ENCODE measurements around the gene C1orf141.
"Not testable (repeated sequence)": the region's sequence is repeated elsewhere in the genome, so short reads cannot be mapped to it uniquely, and the experiment has no call there.

The C1orf141 gene

GRCh38 chr1:67078291-67078690 lies 56.5 kb downstream of the C1orf141 start:
- no peak for DNase-seq

DNA sequence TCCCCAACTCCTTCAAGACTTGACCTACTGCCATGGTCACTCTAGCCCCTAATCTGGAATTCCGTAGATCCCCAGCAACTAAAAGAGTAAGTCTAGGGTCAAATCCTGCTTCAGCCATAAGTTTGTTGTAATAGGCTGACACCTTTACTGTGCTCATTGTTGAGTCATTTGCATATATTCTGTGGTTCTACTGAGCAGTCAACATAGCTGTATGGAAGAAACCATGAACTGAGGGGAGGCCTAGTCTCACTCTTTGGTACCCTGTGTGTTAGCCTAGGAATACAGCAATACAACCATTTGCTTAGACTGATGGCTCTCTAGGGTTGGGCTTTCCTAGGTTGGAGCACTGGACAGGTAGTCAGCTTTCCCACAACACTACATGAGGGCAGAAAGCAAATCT lies 57.2 kb downstream of the C1orf141 start:
- DNase-seq, result no peak

DNA sequence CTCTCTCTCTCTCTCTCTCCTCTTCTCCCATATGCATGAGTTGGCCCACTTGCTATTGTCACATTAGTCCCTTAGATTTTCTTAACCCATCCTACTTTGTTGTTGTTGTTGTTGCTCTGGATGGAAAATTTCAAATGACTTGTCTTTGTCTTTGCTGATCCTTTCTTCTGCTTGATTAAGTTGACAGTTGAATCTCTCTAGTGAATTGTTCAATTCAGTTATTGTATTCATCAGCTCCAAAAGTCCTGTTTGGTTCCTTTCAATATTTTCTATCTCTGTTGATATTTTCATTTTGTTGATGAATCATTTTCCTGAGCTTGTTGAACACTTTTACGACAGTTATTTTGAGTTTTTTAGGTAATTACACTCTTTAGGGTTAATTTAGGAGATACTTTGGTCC lies 62.0 kb downstream of the C1orf141 start:
- no peak for DNase-seq

DNA sequence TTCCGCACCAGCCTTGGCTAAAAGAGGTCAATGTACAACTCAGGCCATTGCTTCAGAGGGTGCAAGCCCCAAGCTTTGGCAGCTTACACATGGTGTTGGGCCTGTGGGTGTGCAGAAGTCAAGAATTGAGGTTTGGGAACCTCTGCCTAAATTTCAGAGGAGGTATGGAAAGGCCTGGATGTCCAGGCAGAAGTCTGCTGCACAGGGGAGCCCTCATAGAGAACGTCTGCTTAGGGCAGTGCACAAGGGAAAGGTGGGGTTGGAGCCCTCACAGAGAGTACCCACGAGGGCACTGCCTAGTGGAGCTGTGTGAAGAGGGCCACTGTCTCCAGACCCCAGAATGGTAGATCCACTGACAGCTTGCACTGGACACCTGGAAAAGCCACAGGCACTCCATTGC lies 67.1 kb downstream of the C1orf141 start:
- DNase-seq, result not testable (repeated sequence)

DNA sequence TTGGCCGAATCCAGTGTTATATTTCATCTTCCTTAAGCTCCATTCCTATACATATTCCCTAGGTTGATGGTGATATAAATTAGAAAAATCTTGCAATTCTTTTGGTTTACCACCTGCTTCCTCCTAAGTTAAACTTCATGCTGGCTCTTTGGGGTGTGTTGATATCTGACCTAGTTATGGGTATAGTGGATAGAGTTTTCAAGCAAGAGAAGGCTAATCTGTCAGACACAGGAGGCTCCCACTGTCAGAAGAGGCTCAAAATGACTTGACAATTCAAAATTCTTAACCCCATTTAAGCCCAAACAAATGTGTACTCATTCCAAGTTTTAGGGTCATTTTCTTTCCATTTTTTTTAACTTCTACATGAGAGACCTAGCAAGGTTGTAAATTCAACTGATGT lies 72.4 kb downstream of the C1orf141 start:
- DNase-seq, result no peak

- DNase-seq, result no peak
Measured at GRCh38 chr1:67061266-67061665, 73.5 kb downstream of the C1orf141 start.

DNA sequence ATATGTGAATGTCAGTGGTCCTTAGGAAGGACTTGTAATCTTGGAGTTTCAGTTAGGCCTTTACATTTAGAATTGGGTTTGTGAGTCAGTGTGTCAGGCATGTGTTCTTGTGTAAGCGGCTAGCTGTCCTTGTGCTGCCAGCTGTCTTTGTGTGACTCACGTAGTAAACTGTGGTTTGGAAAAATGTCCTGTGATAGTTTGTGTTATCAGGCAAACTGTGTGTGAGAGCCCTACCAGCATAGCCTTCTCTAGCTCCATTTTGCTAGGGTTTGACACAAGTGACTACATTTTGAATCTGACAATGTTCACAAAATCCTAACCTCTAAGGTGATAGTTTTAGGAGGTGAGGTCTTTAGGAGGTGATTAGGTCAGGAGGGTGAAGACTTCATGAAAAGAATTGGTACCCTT lies 74.0 kb downstream of the C1orf141 start:
- DNase-seq, result no peak

DNA sequence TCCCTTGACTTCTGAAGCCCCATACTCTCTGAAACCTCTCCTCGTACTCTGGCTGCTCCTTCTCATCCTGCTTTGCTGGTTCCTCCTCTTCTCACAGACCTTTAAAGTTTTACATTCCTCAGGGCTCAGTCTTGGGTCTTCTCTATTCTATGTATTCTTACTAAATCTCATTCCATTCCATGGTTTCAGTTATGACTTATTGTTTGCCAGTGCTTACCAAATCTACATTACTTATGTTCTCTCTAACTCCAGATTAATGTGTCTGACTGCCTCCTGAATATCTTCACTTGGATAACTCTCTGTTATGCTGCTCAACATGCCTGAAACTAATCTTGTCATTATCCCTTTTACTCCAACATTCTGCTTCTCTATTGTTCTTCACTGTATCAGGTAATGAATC lies 75.4 kb downstream of the C1orf141 start:
- no peak for DNase-seq

- no peak for DNase-seq
Measured at GRCh38 chr1:67058761-67059160, 76.0 kb downstream of the C1orf141 start.

DNA sequence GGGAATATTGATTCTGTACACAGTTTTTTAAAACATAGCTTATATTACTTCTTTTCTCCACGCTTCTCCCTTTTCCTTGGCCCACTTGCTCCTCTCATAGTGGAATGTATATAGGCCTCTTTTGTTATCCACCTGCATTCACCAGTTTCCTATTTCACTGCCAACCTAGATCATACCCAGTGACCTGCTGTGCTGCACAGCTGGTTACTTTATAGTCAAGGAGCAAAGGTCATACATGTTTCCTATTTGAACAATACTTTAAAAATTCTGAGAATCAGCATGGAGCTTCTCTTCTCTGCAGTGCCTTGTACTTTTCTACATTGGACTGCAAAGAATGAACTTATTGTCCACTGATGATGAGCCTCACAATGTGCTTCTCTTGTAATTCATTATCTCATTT lies 76.5 kb downstream of the C1orf141 start:
- no peak for DNase-seq

- DNase-seq, result peak; percentile 85
Measured at GRCh38 chr1:67053785-67054772, 80.7 kb downstream of the C1orf141 start, which contains the start of gene SLC35D1. Gene SLC35D1 (minus strand): TSS chr1:67054148. CDS start chr1:67054013, 135 bp downstream.

DNA sequence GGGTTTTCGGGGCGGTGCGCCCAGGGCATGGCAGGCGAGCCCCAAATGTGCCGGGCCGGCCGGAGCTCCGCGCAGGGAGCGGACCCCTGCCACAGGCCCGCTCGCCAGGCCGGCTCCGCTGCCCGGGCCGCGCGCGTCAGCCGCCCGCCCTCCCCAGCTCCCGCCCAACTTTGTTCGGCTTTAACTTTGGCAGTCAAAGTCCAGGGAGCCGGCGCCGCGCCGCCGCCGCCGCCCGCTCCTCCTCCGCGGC lies 81.3 kb downstream of the C1orf141 start:
- no peak for DNase-seq

DNA sequence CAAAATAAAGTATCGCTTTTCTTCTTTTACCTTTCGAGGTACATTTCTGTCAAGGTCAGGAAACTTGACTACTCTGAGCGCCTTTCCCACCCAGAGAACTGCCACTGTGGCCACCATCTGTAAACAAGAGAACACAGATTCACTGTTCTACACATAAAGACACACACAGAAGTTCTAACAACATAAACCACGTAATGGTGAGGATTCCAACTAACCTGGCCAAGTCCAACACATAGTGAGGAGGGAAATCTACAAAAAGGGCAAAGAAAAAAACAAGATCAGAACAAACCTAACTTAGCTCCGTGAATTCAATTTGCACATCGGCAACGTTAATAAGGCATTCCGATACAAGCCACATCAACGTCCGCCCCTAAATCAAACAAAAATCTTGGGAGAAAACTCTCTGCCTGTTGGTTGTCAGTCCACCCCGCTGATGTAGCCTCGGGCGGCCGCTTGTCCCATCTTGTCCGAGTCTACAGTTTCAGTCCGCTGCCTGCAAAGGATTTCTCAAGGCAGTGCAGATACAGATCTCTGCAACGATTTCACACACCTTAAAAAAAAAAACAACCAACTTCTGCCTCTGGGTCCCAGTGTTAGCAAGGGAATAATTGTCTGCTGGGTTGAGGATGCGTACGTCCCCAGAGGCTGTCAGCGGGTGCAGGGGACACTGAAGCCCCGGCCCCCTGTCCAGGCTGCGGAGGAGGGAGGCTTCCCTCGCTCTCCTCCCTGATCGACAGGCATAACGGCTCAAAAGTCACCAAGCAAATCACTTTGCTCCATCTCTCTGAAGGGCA lies 81.8 kb downstream of the C1orf141 start:
- DNase-seq, result peak; percentile 41

GRCh38 chr1:67051196-67051595 lies 83.6 kb downstream of the C1orf141 start:
- DNase-seq, result no peak

DNA sequence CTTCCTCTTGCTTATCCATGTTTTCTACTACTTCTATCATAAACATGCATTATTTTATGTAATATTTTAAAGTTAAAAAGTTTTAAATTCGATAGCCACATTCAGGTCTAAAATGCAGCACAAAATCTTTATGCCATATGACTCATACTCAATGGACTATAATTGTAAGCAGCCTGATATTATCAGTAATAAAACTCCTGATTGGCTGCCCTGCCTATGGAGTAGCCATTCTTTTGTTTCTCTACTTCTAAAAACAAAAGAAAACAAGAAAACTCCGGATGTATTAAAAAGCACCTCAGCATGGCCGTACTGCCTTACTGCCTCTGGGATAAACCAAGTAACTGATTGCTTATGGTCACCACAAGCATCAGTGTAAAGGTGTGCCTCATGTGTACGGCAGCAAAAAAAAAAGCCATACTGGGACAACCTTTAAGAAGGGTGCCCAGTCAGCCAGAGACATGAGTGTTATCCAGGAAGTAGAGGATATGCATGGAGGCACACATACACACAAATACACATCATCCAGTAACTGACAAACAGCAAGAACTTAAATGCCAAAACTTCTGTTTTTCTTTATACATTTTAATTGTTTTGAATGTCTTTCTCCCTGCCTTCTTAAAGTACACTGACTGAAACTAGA lies 90.0 kb downstream of the C1orf141 start:
- DNase-seq, result no peak

- no peak for DNase-seq
Measured at GRCh38 chr1:67043366-67043765, 91.4 kb downstream of the C1orf141 start.
